Naive thymus-derived CD4-positive, alpha-beta T cell (primary cell): Measurements from ENCODE around the gene ZNF653. TPM values are rescaled to one million over a fixed set of nuclear protein-coding genes. Genes with fewer than 3 reads are reported as not detected.

Experiments
- ATAC-seq: fragments of 150-1000 bp; cut with Tn5 transposase; 2 replicates; pipeline ENCODE4 v1.10.0; 2021; ENCODE audit warnings: mild to moderate bottlenecking, moderate library complexity
- CTCF ChIA-PET: fragments of 350-600 bp; sonication (Branson Sonifier 250); formaldehyde crosslinking; loops from one replicate; lab custom pipeline; 2021; ENCODE audit warnings: antibody characterized with exemption; lab: Charles Lee
- POLR2A ChIA-PET: fragments of 350-600 bp; sonication (Branson Sonifier 250); formaldehyde crosslinking; loops from one replicate; lab custom pipeline; 2021; ENCODE audit warnings: antibody characterized with exemption, inconsistent platforms; lab: Charles Lee
- DNase-seq, 9 donors: peaks; one replicate each; pipeline versions ENCODE4 v3.0.0 to v3.0.0-alpha.2; 2020 to 2022; ENCODE audit warnings: mixed read lengths in 1 of 9
- H3K27ac ChIP-seq: one replicate; pipeline ENCODE4 v1.7.0; 2013; ENCODE audit warnings: mild to moderate bottlenecking, low read depth, low read length, moderate library complexity
- H3K27me3 ChIP-seq, 2 donors: one replicate each; pipeline ENCODE4 v1.7.0; 2013; ENCODE audit warnings: low read length in 2 of 2, mild to moderate bottlenecking in 2 of 2, moderate library complexity in 2 of 2; ENCODE audit not compliant: control insufficient read depth in 2 of 2, insufficient read depth in 2 of 2
- H3K36me3 ChIP-seq, 3 experiments: 1 replicate in 2 of 3; 2 replicates in 1 of 3; pipeline ENCODE4 v1.7.0; 2013; ENCODE audit warnings: low read length in 3 of 3, mild to moderate bottlenecking in 3 of 3, moderate library complexity in 1 of 3; ENCODE audit not compliant: insufficient read depth in 3 of 3, control insufficient read depth in 2 of 3
- H3K4me1 ChIP-seq, 2 donors: one replicate each; pipeline ENCODE4 v1.7.0; 2013; ENCODE audit warnings: low read length in 2 of 2, mild to moderate bottlenecking in 2 of 2, moderate library complexity in 1 of 2; ENCODE audit not compliant: control insufficient read depth in 2 of 2, insufficient read depth in 2 of 2
- H3K4me3 ChIP-seq: 2 replicates; pipeline ENCODE4 v1.7.0; 2013; ENCODE audit warnings: mild to moderate bottlenecking, low read length
- H3K9me3 ChIP-seq, 3 experiments: 1 replicate in 2 of 3; 2 replicates in 1 of 3; pipeline ENCODE4 v1.7.0; 2013; ENCODE audit warnings: low read length in 3 of 3; ENCODE audit not compliant: control insufficient read depth in 2 of 3
- H3K27ac Mint-ChIP-seq, 9 donors: one replicate each; pipeline ENCODE4 v1.8.0; 2020 to 2022; ENCODE audit warnings: mixed read lengths in 9 of 9, mild to moderate bottlenecking in 8 of 9, moderate library complexity in 5 of 9, inconsistent platforms in 2 of 9
- H3K27me3 Mint-ChIP-seq, 5 donors: one replicate each; pipeline ENCODE4 v1.8.0; 2021 to 2022; ENCODE audit warnings: mixed read lengths in 5 of 5, mild to moderate bottlenecking in 1 of 5
- H3K36me3 Mint-ChIP-seq, 5 donors: one replicate each; pipeline ENCODE4 v1.8.0; 2020 to 2022; ENCODE audit warnings: mixed read lengths in 5 of 5, mild to moderate bottlenecking in 3 of 5, inconsistent platforms in 1 of 5
- H3K4me1 Mint-ChIP-seq, 7 donors: one replicate each; pipeline ENCODE4 v1.8.0; 2020 to 2022; ENCODE audit warnings: mixed read lengths in 7 of 7, mild to moderate bottlenecking in 3 of 7, inconsistent platforms in 1 of 7
- H3K4me3 Mint-ChIP-seq, 10 donors: one replicate each; pipeline ENCODE4 v1.8.0; 2020 to 2022; ENCODE audit warnings: mild to moderate bottlenecking in 10 of 10, mixed read lengths in 10 of 10, moderate library complexity in 6 of 10, inconsistent platforms in 2 of 10
- H3K9me3 Mint-ChIP-seq, 11 donors: one replicate each; pipeline ENCODE4 v1.8.0; 2020 to 2022; ENCODE audit warnings: mixed read lengths in 11 of 11, mild to moderate bottlenecking in 4 of 11, inconsistent platforms in 1 of 11, moderate library complexity in 1 of 11
- intact Hi-C, 2 donors: fragments of 100-400 bp; cut with micrococcal nuclease; formaldehyde crosslinking; loops; one replicate each; pipeline ENCODE4 v1.15.1; 2023
- polyA plus RNA-seq, 2 donors: library from polyadenylated mRNA; unstranded; fragments of 300-500 nt; fragmentation: Illumina TruSeq; gene quantifications; one replicate each; pipeline ENCODE4 v1.2.3, GENCODE V29; 2021
- total RNA-seq, 6 experiments: library from RNA in 5 of 6; stranded (reverse) in 5 of 6; gene quantifications; 1 replicate in 5 of 6; 2 replicates in 1 of 6; pipeline ENCODE4 v1.2.3 and lab custom pipeline; 2021 to 2026

ZNF653 gene
- total and polyA plus RNA-seq, 7 experiments from 2014 or later: 1.7 to 23.9 (median 11.8) TPM

GRCh38 chr19:11496391-11497163, 9.1 kb downstream of the ZNF653 start:
- Mint-ChIP-seq H3K27ac (peak overlapping the region in 1 of 9 donors; percentile 51), H3K4me1 (peaks cover 0 to 11% (median 0%) of the 10 kb centered on the region in 7 donors), H3K36me3 (peaks cover 4 to 22% (median 4%) of the 10 kb centered on the region in 5 donors), H3K9me3 (no peaks in the 10 kb centered on the region), H3K27me3 (no peaks in the 10 kb centered on the region), H3K4me3 (no peak overlapping the region)
- peaks cover 0 to 38% (median 0%) of the 10 kb centered on the region in 3 experiments for H3K36me3 ChIP-seq
- intact Hi-C loops: loop anchor here (1.0 kb wide), 1 partner anchor 91 kb away; no protein-coding TSS in a partner anchor
- POLR2A ChIA-PET: no interaction called here
- H3K27ac ChIP-seq: no peak overlapping the region
- ATAC-seq: peak; percentile 73
- H3K9me3 ChIP-seq: no peaks in the 10 kb centered on the region
- H3K4me3 ChIP-seq: no peak overlapping the region
- CTCF ChIA-PET: no interaction called here
- H3K27me3 ChIP-seq: no peaks in the 10 kb centered on the region
- H3K4me1 ChIP-seq: no peaks in the 10 kb centered on the region
- peak; percentile 27 to 64 (median 49) for DNase-seq

GRCh38 chr19:11495885-11496284, 9.8 kb downstream of the ZNF653 start:
- ATAC-seq (no peak), DNase-seq (no peak)
- no peak overlapping the region for H3K27ac ChIP-seq
- no peak overlapping the region for H3K4me3 ChIP-seq
- Mint-ChIP-seq H3K9me3 (peaks cover 0 to under 1% (median 0%) of the 10 kb centered on the region in 11 donors), H3K27ac (no peak overlapping the region), H3K36me3 (peaks cover 6 to 22% (median 7%) of the 10 kb centered on the region in 5 donors), H3K27me3 (no peaks in the 10 kb centered on the region), H3K4me3 (no peak overlapping the region), H3K4me1 (peaks cover 0 to 8% (median 0%) of the 10 kb centered on the region in 7 donors)
- ChIA-PET POLR2A (no interaction called here), CTCF (no interaction called here)
- H3K36me3 ChIP-seq: peaks cover 0 to 35% (median 0%) of the 10 kb centered on the region in 3 experiments
- H3K27me3 ChIP-seq: no peaks in the 10 kb centered on the region
- intact Hi-C loops: loop anchor here (1.0 kb wide), 1 partner anchor 91 kb away; no protein-coding TSS in a partner anchor
- H3K9me3 ChIP-seq: no peaks in the 10 kb centered on the region
- no peaks in the 10 kb centered on the region for H3K4me1 ChIP-seq

- ATAC-seq: no peak
- intact Hi-C loops: no loop called here
- peaks cover 0 to 3% (median 0%) of the 10 kb centered on the region in 11 donors for H3K9me3 Mint-ChIP-seq
- no peak for DNase-seq
- no peak overlapping the region for H3K4me3 Mint-ChIP-seq
- no peak overlapping the region for H3K27ac Mint-ChIP-seq
- peaks cover 0 to 8% (median 0%) of the 10 kb centered on the region in 7 donors for H3K4me1 Mint-ChIP-seq
- Histone ChIP-seq H3K27ac (no peak overlapping the region), H3K36me3 (peaks cover 0 to 39% (median 0%) of the 10 kb centered on the region in 3 experiments), H3K9me3 (no peaks in the 10 kb centered on the region), H3K4me1 (no peaks in the 10 kb centered on the region), H3K27me3 (no peaks in the 10 kb centered on the region), H3K4me3 (no peak overlapping the region)
- ChIA-PET CTCF (interaction anchor here (0.6 kb wide), 1 partner anchor 470 kb away, joined by 3 read pairs; no protein-coding TSS in a partner anchor), POLR2A (no interaction called here)
- H3K27me3 Mint-ChIP-seq: no peaks in the 10 kb centered on the region
- H3K36me3 Mint-ChIP-seq: peaks cover 5 to 26% (median 11%) of the 10 kb centered on the region in 5 donors
These were observed 10.2 kb downstream of the ZNF653 start for GRCh38 chr19:11495481-11495880.

GRCh38 chr19:11494634-11495285, 10.9 kb downstream of the ZNF653 start:
- ChIA-PET POLR2A (no interaction called here), CTCF (interaction anchor here (0.6 kb wide), 1 partner anchor 471 kb away, joined by 3 read pairs; no protein-coding TSS in a partner anchor)
- peaks cover 0 to 3% (median 0%) of the 10 kb centered on the region in 11 donors for H3K9me3 Mint-ChIP-seq
- no peak overlapping the region for H3K27ac Mint-ChIP-seq
- H3K36me3 Mint-ChIP-seq: peaks cover 10 to 27% (median 16%) of the 10 kb centered on the region in 5 donors
- Histone ChIP-seq H3K4me3 (no peak overlapping the region), H3K9me3 (no peaks in the 10 kb centered on the region), H3K4me1 (no peaks in the 10 kb centered on the region), H3K27ac (no peak overlapping the region), H3K27me3 (no peaks in the 10 kb centered on the region), H3K36me3 (peaks cover 0 to 46% (median 0%) of the 10 kb centered on the region in 3 experiments)
- intact Hi-C loops: no loop called here
- no peaks in the 10 kb centered on the region for H3K27me3 Mint-ChIP-seq
- ATAC-seq (no peak), DNase-seq (no peak)
- no peak overlapping the region for H3K4me3 Mint-ChIP-seq
- H3K4me1 Mint-ChIP-seq: peaks cover 0 to 4% (median 0%) of the 10 kb centered on the region in 7 donors

- Mint-ChIP-seq H3K4me1 (peaks cover 0 to 2% (median 0%) of the 10 kb centered on the region in 7 donors), H3K36me3 (peaks cover 11 to 30% (median 18%) of the 10 kb centered on the region in 5 donors), H3K27me3 (peaks cover 0 to 6% (median 3%) of the 10 kb centered on the region in 5 donors), H3K9me3 (peaks cover 0 to 3% (median 0%) of the 10 kb centered on the region in 11 donors), H3K27ac (no peak overlapping the region), H3K4me3 (no peak overlapping the region)
- no peaks in the 10 kb centered on the region for H3K9me3 ChIP-seq
- peaks cover 0 to 27% (median 0%) of the 10 kb centered on the region in 3 experiments for H3K36me3 ChIP-seq
- POLR2A ChIA-PET: no interaction called here
- no peak for ATAC-seq
- no peaks in the 10 kb centered on the region for H3K4me1 ChIP-seq
- H3K27ac ChIP-seq: no peak overlapping the region
- H3K27me3 ChIP-seq: no peaks in the 10 kb centered on the region
- CTCF ChIA-PET: no interaction called here
- no peak overlapping the region for H3K4me3 ChIP-seq
- intact Hi-C loops: no loop called here
- DNase-seq: no peak
These were observed 16.3 kb downstream of the ZNF653 start for GRCh38 chr19:11489378-11489777.

- Histone ChIP-seq H3K4me1 (peaks cover 13% of the 10 kb centered on the region in 2 donors), H3K27ac (no peak overlapping the region), H3K27me3 (peaks cover 0 to 5% of the 10 kb centered on the region in 2 donors), H3K9me3 (no peaks in the 10 kb centered on the region), H3K4me3 (no peak overlapping the region), H3K36me3 (peaks cover 0 to 27% (median 0%) of the 10 kb centered on the region in 3 experiments)
- H3K36me3 Mint-ChIP-seq: peaks cover 11 to 31% (median 21%) of the 10 kb centered on the region in 5 donors
- H3K27me3 Mint-ChIP-seq: peaks cover 5 to 18% (median 8%) of the 10 kb centered on the region in 5 donors
- DNase-seq (no peak), ATAC-seq (no peak)
- CTCF ChIA-PET: no interaction called here
- peaks cover 1 to 16% (median 10%) of the 10 kb centered on the region in 7 donors for H3K4me1 Mint-ChIP-seq
- intact Hi-C loops: no loop called here
- no peak overlapping the region for H3K4me3 Mint-ChIP-seq
- no peak overlapping the region for H3K27ac Mint-ChIP-seq
- peaks cover 0 to 3% (median 0%) of the 10 kb centered on the region in 11 donors for H3K9me3 Mint-ChIP-seq
- POLR2A ChIA-PET: no interaction called here
These were observed 18.8 kb downstream of the ZNF653 start for GRCh38 chr19:11486661-11487503.
